ENCODE data around the gene CAPZA2. TPM values are rescaled to one million over a fixed set of nuclear protein-coding genes. Genes with fewer than 3 reads are reported as not detected.
"Not testable (repeated sequence)": the region's sequence is repeated elsewhere in the genome, so short reads cannot be mapped to it uniquely, and the experiment has no call there.

The CAPZA2 gene
- polyA plus RNA-seq, 3 donors: 67.0 to 807 (median 672) TPM

DNA sequence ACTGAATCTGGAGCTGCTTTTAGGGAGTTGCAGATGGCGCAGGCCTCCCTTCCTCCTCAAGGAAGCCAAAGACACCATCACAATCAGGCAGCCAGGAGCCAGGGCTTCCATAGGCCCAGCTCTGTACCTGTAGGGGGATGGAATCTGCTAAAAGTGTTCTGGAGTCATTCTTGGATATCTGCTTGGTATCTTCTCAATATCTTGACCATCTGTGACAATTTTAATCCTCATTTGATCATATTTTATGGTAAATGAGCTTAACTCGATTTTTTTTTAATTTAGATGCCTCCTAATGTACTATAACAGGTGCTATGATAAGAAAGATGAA lies 94.1 kb downstream of the CAPZA2 start:
- H3K27ac Mint-ChIP-seq: no peak overlapping the region
- Histone ChIP-seq H3K4me2 (replicated peaks; ENCODE audit: extremely low read depth, low read length, poor library complexity, severe bottlenecking) (no peak overlapping the region), H3K79me2 (ENCODE audit: insufficient read depth, low read length) (peaks cover 38% of the 10 kb centered on the region), H3K9ac (ENCODE audit: insufficient read depth, low read length, poor library complexity, severe bottlenecking) (no peak overlapping the region), H3K9me3 (replicated peaks in 1 of 2; ENCODE audit: control insufficient read depth in 1 of 2, insufficient read depth in 1 of 2, low read length in 2 of 2) (no peaks in the 10 kb centered on the region), H3K27ac (ENCODE audit: low read depth in 1 of 2, low read length in 2 of 2) (no peak overlapping the region), H3K4me3 (replicated peaks in 1 of 3; ENCODE audit: low read depth in 2 of 3, low read length in 3 of 3) (no peak overlapping the region), H2AFZ (ENCODE audit: insufficient read depth, low read depth, low read length, poor library complexity, severe bottlenecking) (peak overlapping the region; percentile 1), H4K20me1 (ENCODE audit: insufficient read depth, low read length) (no peaks in the 10 kb centered on the region), H3K4me1 (ENCODE audit: control insufficient read depth in 1 of 2, insufficient read depth in 2 of 2, low read length in 2 of 2) (peaks cover 14 to 20% of the 10 kb centered on the region in 2 donors), H3K36me3 (replicated peaks in 1 of 2; ENCODE audit: control insufficient read depth in 1 of 2, insufficient read depth in 2 of 2, low read length in 2 of 2) (no peaks in the 10 kb centered on the region), H3K27me3 (ENCODE audit: control insufficient read depth in 2 of 2, insufficient read depth in 2 of 2, low read length in 2 of 2) (no peaks in the 10 kb centered on the region)
- H3K36me3 Mint-ChIP-seq: peaks cover 0 to 3% of the 10 kb centered on the region in 2 donors
- peaks cover 31% of the 10 kb centered on the region for H3K4me1 Mint-ChIP-seq
- no CpG with 5 or more reads among the region's 2 CpGs for WGBS (ENCODE audit: insufficient coverage)
- DNase-seq: no peak
- H3K9me3 Mint-ChIP-seq: peaks cover 0 to 1% (median 0%) of the 10 kb centered on the region in 7 donors
- H3K4me3 Mint-ChIP-seq: no peak overlapping the region
- intact Hi-C loops (cut with micrococcal nuclease): no loop called here
- TF ChIP-seq, protein P1, sequence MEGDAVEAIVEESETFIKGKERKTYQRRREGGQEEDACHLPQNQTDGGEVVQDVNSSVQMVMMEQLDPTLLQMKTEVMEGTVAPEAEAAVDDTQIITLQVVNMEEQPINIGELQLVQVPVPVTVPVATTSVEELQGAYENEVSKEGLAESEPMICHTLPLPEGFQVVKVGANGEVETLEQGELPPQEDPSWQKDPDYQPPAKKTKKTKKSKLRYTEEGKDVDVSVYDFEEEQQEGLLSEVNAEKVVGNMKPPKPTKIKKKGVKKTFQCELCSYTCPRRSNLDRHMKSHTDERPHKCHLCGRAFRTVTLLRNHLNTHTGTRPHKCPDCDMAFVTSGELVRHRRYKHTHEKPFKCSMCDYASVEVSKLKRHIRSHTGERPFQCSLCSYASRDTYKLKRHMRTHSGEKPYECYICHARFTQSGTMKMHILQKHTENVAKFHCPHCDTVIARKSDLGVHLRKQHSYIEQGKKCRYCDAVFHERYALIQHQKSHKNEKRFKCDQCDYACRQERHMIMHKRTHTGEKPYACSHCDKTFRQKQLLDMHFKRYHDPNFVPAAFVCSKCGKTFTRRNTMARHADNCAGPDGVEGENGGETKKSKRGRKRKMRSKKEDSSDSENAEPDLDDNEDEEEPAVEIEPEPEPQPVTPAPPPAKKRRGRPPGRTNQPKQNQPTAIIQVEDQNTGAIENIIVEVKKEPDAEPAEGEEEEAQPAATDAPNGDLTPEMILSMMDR (IDR thresholded peaks at IDR 0.05): no peak
- H3K27me3 Mint-ChIP-seq (ENCODE audit: low read depth in 3 of 3): peaks cover 0 to 2% (median 0%) of the 10 kb centered on the region in 3 donors

GRCh38 chr7:116957874-116958273 lies 95.5 kb downstream of the CAPZA2 start:
- Mint-ChIP-seq H3K36me3 (peaks cover 0 to 3% of the 10 kb centered on the region in 2 donors), H3K27ac (no peak overlapping the region), H3K4me1 (peaks cover 26% of the 10 kb centered on the region), H3K4me3 (no peak overlapping the region), H3K27me3 (ENCODE audit: low read depth in 3 of 3) (peaks cover 0 to 2% (median 0%) of the 10 kb centered on the region in 3 donors), H3K9me3 (peaks cover 0 to 3% (median 0%) of the 10 kb centered on the region in 7 donors)
- TF ChIP-seq, protein P1 (IDR thresholded peaks at IDR 0.05): no peak
- H3K4me2 ChIP-seq (replicated peaks; ENCODE audit: extremely low read depth, low read length, poor library complexity, severe bottlenecking): no peak overlapping the region
- no peaks in the 10 kb centered on the region for H3K36me3 ChIP-seq (replicated peaks in 1 of 2; ENCODE audit: control insufficient read depth in 1 of 2, insufficient read depth in 2 of 2, low read length in 2 of 2)
- intact Hi-C loops (cut with micrococcal nuclease): no loop called here
- H3K4me3 ChIP-seq (replicated peaks in 1 of 3; ENCODE audit: low read depth in 2 of 3, low read length in 3 of 3): no peak overlapping the region
- no CpG with 5 or more reads among the region's 2 CpGs for WGBS (ENCODE audit: insufficient coverage)
- peaks cover 9 to 13% of the 10 kb centered on the region in 2 donors for H3K4me1 ChIP-seq (ENCODE audit: control insufficient read depth in 1 of 2, insufficient read depth in 2 of 2, low read length in 2 of 2)
- H3K9ac ChIP-seq (ENCODE audit: insufficient read depth, low read length, poor library complexity, severe bottlenecking): no peak overlapping the region
- H2AFZ ChIP-seq (ENCODE audit: insufficient read depth, low read depth, low read length, poor library complexity, severe bottlenecking): no peak overlapping the region
- no peak for DNase-seq
- H3K79me2 ChIP-seq (ENCODE audit: insufficient read depth, low read length): peaks cover 46% of the 10 kb centered on the region
- H3K27me3 ChIP-seq (ENCODE audit: control insufficient read depth in 2 of 2, insufficient read depth in 2 of 2, low read length in 2 of 2): no peaks in the 10 kb centered on the region
- no peaks in the 10 kb centered on the region for H4K20me1 ChIP-seq (ENCODE audit: insufficient read depth, low read length)
- H3K27ac ChIP-seq (ENCODE audit: low read depth in 1 of 2, low read length in 2 of 2): no peak overlapping the region
- H3K9me3 ChIP-seq (replicated peaks in 1 of 2; ENCODE audit: control insufficient read depth in 1 of 2, insufficient read depth in 1 of 2, low read length in 2 of 2): no peaks in the 10 kb centered on the region

GRCh38 chr7:116961966-116962673 lies 99.7 kb downstream of the CAPZA2 start:
- WGBS (ENCODE audit: insufficient coverage): no CpG with 5 or more reads among the region's 4 CpGs
- H3K27me3 ChIP-seq (ENCODE audit: control insufficient read depth in 2 of 2, insufficient read depth in 2 of 2, low read length in 2 of 2); H3K9me3 ChIP-seq (replicated peaks in 1 of 2; ENCODE audit: control insufficient read depth in 1 of 2, insufficient read depth in 1 of 2, low read length in 2 of 2); H3K36me3 ChIP-seq (replicated peaks in 1 of 2; ENCODE audit: control insufficient read depth in 1 of 2, insufficient read depth in 2 of 2, low read length in 2 of 2); H3K27ac ChIP-seq (ENCODE audit: low read depth in 1 of 2, low read length in 2 of 2); DNase-seq; H3K27me3 Mint-ChIP-seq (ENCODE audit: low read depth in 3 of 3); H3K4me3 Mint-ChIP-seq; H4K20me1 ChIP-seq (ENCODE audit: insufficient read depth, low read length); H3K4me2 ChIP-seq (replicated peaks; ENCODE audit: extremely low read depth, low read length, poor library complexity, severe bottlenecking); H3K9ac ChIP-seq (ENCODE audit: insufficient read depth, low read length, poor library complexity, severe bottlenecking); intact Hi-C loops (cut with micrococcal nuclease); H3K9me3 Mint-ChIP-seq; H3K27ac Mint-ChIP-seq; H3K4me3 ChIP-seq (replicated peaks in 1 of 3; ENCODE audit: low read depth in 2 of 3, low read length in 3 of 3); H3K4me1 Mint-ChIP-seq; H3K4me1 ChIP-seq (ENCODE audit: control insufficient read depth in 1 of 2, insufficient read depth in 2 of 2, low read length in 2 of 2); H3K36me3 Mint-ChIP-seq; H2AFZ ChIP-seq (ENCODE audit: insufficient read depth, low read depth, low read length, poor library complexity, severe bottlenecking): not testable (repeated sequence)
- H3K79me2 ChIP-seq (ENCODE audit: insufficient read depth, low read length): peaks cover 40% of the 10 kb centered on the region
